GM06990 (cell line): ENCODE data around the gene PARP3.
"Not testable (repeated sequence)": the region's sequence is repeated elsewhere in the genome, so short reads cannot be mapped to it uniquely, and the experiment has no call there.

Source experiments
- DNase-seq: peaks from one replicate; pipeline ENCODE4 v3.0.0-alpha.2; 2011; ENCODE audit not compliant: insufficient read length; ENCODE audit errors: extremely low read depth
- H3K27me3 ChIP-seq: replicated peaks from 2 replicates; pipeline ENCODE4 v1.6.0; 2011; ENCODE audit warnings: low read length; ENCODE audit not compliant: control insufficient read depth, insufficient read depth
- H3K36me3 ChIP-seq: 2 replicates; pipeline ENCODE4 v1.5.1; 2011; ENCODE audit warnings: low read length; ENCODE audit not compliant: control insufficient read depth, insufficient read depth
- H3K4me3 ChIP-seq: replicated peaks from 2 replicates; pipeline ENCODE4 v1.5.1; 2011; ENCODE audit warnings: low read depth, mild to moderate bottlenecking, control low read depth, low read length
- TF ChIP-seq, protein P1 (sequence below): IDR thresholded peaks from 2 replicates; pipeline ENCODE4 v1.5.1; 2011; ENCODE audit warnings: low read length, control low read depth, mild to moderate bottlenecking, inconsistent platforms; ENCODE audit not compliant: insufficient read depth, poor library complexity, severe bottlenecking

The PARP3 gene

DNA sequence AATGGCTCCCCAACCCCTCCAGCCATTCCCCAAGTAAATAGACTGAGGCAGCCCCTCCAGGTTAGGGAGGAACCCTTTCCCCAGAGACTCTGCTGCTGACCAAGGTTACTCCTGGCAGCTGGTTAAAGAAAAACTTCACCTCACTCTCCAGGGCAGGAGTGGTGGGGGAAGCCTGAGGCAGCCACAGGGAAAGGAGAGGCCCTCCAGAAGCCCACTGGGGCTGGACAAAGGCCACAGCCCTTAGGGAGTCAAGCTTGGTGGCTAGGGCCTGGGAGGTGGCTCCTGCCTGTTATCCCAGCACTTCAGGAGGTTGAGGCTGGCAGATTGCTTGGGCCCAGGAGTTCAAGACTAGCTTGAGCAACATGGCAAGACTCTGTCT lies 42.1 kb downstream of the PARP3 start:
- DNase-seq: no peak
- Histone ChIP-seq H3K27me3 (no peaks in the 10 kb centered on the region), H3K4me3 (no peak overlapping the region), H3K36me3 (no peaks in the 10 kb centered on the region)
- TF ChIP-seq, protein P1, sequence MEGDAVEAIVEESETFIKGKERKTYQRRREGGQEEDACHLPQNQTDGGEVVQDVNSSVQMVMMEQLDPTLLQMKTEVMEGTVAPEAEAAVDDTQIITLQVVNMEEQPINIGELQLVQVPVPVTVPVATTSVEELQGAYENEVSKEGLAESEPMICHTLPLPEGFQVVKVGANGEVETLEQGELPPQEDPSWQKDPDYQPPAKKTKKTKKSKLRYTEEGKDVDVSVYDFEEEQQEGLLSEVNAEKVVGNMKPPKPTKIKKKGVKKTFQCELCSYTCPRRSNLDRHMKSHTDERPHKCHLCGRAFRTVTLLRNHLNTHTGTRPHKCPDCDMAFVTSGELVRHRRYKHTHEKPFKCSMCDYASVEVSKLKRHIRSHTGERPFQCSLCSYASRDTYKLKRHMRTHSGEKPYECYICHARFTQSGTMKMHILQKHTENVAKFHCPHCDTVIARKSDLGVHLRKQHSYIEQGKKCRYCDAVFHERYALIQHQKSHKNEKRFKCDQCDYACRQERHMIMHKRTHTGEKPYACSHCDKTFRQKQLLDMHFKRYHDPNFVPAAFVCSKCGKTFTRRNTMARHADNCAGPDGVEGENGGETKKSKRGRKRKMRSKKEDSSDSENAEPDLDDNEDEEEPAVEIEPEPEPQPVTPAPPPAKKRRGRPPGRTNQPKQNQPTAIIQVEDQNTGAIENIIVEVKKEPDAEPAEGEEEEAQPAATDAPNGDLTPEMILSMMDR: no peak

DNA sequence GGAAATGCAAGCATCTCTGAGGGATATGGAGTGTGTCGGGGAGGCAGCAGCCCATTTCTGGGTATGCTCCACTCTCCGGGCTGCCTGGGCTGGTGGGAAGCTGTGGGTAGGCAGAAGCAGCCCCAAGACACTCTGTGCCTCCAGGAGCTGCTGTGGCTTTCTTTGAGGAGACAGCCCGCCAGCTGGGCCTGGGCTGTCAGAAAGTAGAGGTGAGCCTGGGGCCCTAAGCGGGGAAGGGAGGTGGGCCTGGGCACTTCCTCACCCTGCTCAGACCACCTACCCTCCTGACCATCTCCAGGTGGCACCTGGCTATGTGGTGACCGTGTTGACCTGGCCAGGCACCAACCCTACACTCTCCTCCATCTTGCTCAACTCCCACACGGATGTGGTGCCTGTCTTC lies 42.9 kb downstream of the PARP3 start:
- Histone ChIP-seq H3K4me3 (no peak overlapping the region), H3K27me3 (no peaks in the 10 kb centered on the region), H3K36me3 (no peaks in the 10 kb centered on the region)
- TF ChIP-seq, protein P1: no peak
- no peak for DNase-seq

DNA sequence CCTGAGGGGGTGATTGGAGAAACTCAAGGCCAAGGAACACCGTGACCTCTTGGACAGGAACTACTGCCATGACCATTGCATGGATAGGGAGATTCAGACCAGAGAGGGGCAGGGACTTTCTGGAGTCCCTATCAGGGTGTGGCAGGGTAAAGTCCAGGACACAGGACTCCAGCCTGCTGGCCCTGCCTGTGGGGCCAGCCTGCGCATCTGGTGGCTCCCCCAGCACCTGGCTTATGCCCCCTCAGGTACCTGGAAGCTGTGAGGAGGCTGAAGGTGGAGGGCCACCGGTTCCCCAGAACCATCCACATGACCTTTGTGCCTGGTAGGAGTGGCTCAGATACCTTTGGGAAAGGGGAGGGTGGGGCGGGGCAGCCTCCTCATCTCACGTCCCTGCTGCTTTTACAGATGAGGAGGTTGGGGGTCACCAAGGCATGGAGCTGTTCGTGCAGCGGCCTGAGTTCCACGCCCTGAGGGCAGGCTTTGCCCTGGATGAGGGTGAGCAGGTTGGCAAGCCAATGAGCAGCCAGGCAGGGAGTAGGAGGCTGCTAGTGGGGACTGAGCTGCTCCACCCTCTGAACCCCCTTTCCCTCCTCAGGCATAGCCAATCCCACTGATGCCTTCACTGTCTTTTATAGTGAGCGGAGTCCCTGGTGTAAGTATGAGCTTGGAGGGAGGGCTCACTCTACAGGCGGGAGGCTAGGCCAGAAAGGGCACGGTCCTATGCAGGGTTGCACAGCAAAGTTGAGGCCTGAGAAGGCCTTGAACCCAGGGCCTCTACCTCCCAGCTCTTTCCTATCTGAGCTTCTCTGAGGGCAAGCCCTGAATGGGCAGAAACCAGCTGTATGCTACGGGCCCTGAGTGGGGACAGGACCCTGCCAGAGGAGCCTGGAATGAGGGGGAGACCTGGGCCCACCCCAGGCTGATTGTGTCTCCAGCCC lies 44.1 kb downstream of the PARP3 start:
- DNase-seq: no peak
- TF ChIP-seq, protein P1: no peak
- H3K27me3 ChIP-seq: no peaks in the 10 kb centered on the region
- no peaks in the 10 kb centered on the region; the same call in none of the 2 replicates for H3K36me3 ChIP-seq
- H3K4me3 ChIP-seq: no peak overlapping the region

DNA sequence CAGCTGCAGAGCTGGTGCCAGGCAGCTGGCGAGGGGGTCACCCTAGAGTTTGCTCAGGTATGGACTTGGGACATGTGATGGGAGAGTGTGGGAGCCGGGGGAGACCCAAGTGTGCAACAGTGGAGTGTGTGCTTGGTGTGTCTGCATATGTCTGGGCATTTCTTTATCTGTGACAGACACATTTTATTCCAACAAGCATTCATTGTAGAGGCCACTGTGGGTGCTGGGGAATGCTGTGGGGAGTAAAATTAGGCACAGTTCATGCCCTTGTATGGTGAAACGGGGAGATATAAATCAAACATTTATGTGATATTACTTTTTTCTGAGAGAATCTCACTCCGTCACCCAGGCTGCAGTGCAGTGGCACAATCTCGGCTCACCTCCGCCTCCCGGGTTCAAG lies 45.4 kb downstream of the PARP3 start:
- Histone ChIP-seq H3K4me3 (no peak overlapping the region), H3K36me3 (peaks cover 5% of the 10 kb centered on the region), H3K27me3 (no peaks in the 10 kb centered on the region)
- no peak for DNase-seq
- TF ChIP-seq, protein P1: no peak

DNA sequence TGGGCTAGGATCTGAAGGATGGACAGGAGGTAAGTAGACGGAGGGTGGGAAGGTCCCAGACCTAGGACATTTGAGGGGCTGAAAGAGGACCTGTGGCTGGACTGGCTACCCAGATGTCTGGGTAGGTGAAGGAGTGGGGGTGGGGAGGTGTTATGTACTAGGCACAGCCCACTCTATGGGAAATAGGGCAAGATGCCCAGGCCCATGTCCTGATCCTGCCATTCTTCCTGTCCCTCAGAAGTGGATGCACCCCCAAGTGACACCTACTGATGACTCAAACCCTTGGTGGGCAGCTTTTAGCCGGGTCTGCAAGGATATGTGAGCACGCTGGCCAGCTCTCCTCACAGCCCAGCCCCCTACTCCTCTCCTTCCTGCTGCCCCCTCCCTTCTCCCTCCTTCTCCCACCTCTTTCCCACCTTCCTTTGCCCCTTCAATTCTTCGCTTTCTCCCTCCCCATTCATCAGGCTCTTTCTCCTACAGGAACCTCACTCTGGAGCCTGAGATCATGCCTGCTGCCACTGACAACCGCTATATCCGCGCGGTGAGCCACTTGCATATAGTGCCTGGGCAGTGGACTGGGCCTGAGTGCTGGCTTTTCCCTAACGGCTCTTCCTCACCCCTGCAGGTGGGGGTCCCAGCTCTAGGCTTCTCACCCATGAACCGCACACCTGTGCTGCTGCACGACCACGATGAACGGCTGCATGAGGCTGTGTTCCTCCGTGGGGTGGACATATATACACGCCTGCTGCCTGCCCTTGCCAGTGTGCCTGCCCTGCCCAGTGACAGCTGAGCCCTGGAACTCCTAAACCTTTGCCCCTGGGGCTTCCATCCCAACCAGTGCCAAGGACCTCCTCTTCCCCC lies 46.4 kb downstream of the PARP3 start:
- DNase-seq: no peak
- TF ChIP-seq, protein P1: no peak
- no peaks in the 10 kb centered on the region for H3K27me3 ChIP-seq
- no peak overlapping the region for H3K4me3 ChIP-seq
- peaks cover 11% of the 10 kb centered on the region for H3K36me3 ChIP-seq

DNA sequence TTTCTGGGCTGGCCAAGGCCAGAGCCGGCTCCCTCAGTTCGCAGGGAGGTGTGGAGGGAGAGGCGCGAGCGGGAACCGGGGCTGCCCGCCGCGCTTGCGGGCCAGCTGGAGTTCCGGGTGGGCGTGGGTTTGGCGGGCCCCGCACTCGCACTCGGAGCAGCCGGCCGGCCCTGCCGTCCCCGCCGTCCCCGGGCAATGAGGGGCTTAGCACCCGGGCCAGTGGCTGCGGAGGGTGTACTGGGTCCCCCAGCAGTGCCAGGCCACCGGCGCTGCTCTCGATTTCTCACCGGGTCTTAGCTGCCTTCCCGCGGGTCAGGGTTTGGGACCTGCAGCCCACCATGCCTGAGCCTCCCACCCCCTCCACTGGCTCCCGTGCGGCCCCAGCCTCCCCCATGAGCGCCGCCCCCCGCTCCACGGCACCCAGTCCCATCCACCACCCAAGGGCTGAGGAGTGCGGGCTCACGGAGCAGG lies 48.4 kb downstream of the PARP3 start:
- not testable (repeated sequence) for H3K27me3 ChIP-seq, DNase-seq, H3K4me3 ChIP-seq
- H3K36me3 ChIP-seq: peaks cover 20% of the 10 kb centered on the region
